Activated CD8-positive, alpha-beta memory T cell treated with anti-CD3 and anti-CD28 coated beads for 1 hour (primary cell): ENCODE results near the gene EDA2R.

Source experiments
- DNase-seq, 2 donors: peaks; one replicate each; pipeline ENCODE4 v3.0.0-alpha.2; 2020; ENCODE audit warnings: low read depth in 1 of 2; ENCODE audit errors: extremely low read depth in 1 of 2

EDA2R gene

GRCh38 chrX:66638591-66639500, at the start of gene EDA2R:
Gene EDA2R (minus strand): TSS chrX:66639078. CDS start chrX:66616020, 23,058 bp downstream.
- no peak for DNase-seq

- no peak for DNase-seq
Measured at GRCh38 chrX:66684196-66684595, 45.3 kb upstream of the EDA2R start.

GRCh38 chrX:66680451-66680850, 41.6 kb upstream of the EDA2R start:
- no peak for DNase-seq

- no peak for DNase-seq
Measured at GRCh38 chrX:66677430-66677829, 38.6 kb upstream of the EDA2R start.

- no peak for DNase-seq
Measured at GRCh38 chrX:66676990-66677389, 38.1 kb upstream of the EDA2R start.

- DNase-seq = no peak
Measured at GRCh38 chrX:66676413-66676812, 37.5 kb upstream of the EDA2R start.

- no peak for DNase-seq
Measured at GRCh38 chrX:66675541-66675940, 36.7 kb upstream of the EDA2R start.

- DNase-seq = no peak
Measured at GRCh38 chrX:66674506-66674905, 35.6 kb upstream of the EDA2R start.

- DNase-seq = no peak
Measured at GRCh38 chrX:66672106-66672505, 33.2 kb upstream of the EDA2R start.

- no peak for DNase-seq
Measured at GRCh38 chrX:66654411-66654810, 15.5 kb upstream of the EDA2R start.

GRCh38 chrX:66635360-66635759, 3.5 kb downstream of the EDA2R start:
- no peak for DNase-seq

- DNase-seq = no peak
Measured at GRCh38 chrX:66634272-66634671, 4.6 kb downstream of the EDA2R start.

- DNase-seq = no peak
Measured at GRCh38 chrX:66633541-66633940, 5.3 kb downstream of the EDA2R start.

GRCh38 chrX:66632981-66633380, 5.9 kb downstream of the EDA2R start:
- no peak for DNase-seq

GRCh38 chrX:66632473-66632872, 6.4 kb downstream of the EDA2R start:
- no peak for DNase-seq

GRCh38 chrX:66625525-66625924, 13.4 kb downstream of the EDA2R start:
- DNase-seq = no peak

GRCh38 chrX:66622209-66622608, 16.7 kb downstream of the EDA2R start:
- no peak for DNase-seq

GRCh38 chrX:66616944-66617343, 21.9 kb downstream of the EDA2R start:
- no peak for DNase-seq

- DNase-seq = no peak
Measured at GRCh38 chrX:66602381-66602938, 36.4 kb downstream of the EDA2R start.

- no peak for DNase-seq
Measured at GRCh38 chrX:66601522-66601921, 37.4 kb downstream of the EDA2R start.

- no peak for DNase-seq
Measured at GRCh38 chrX:66579219-66579618, 59.7 kb downstream of the EDA2R start.

- DNase-seq = no peak
Measured at GRCh38 chrX:66553973-66554372, 84.9 kb downstream of the EDA2R start.
